GM18907 (cell line): ENCODE results near the gene DCAF5.
"Not testable (repeated sequence)": the region's sequence is repeated elsewhere in the genome, so short reads cannot be mapped to it uniquely, and the experiment has no call there.

Experiments used
- ATAC-seq: cut with Tn5 transposase; IDR thresholded peaks from one replicate; pipeline ENCODE4 v1.9.1; 2021; ENCODE audit warnings: mild to moderate bottlenecking, moderate library complexity; ENCODE audit not compliant: unreplicated experiment

DCAF5 gene

DNA sequence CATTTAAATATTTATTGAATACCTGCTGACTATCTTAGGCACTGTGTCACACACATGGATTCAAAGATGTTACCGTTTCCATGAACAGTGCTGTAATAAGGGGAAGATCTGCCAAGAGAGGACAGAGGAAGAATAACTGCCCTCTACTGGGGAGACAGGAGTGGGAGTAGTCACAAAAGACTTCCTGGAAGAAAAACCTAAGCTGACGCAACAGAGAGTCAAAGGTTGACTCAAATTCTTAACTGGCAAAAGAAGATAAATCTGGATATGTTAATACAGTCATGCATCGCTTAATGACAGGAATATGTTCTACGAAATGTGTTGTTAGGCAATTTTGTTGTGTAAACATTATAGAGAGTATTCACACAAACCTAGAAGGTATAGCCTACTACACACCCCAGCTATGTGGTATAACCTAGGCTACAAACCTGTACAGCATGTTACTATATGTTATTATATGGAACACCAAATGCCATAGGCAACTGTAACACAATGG, 51.5 kb downstream of the DCAF5 start:
- no peak for ATAC-seq

- no peak for ATAC-seq
Observed at GRCh38 chr14:69097974-69098373, 54.9 kb downstream of the DCAF5 start.

- ATAC-seq = no peak
Observed at GRCh38 chr14:69096781-69097475, 56.0 kb downstream of the DCAF5 start.

- no peak for ATAC-seq
Observed at GRCh38 chr14:69096246-69096645, 56.7 kb downstream of the DCAF5 start.

GRCh38 chr14:69094481-69094880, 58.4 kb downstream of the DCAF5 start:
- no peak for ATAC-seq

DNA sequence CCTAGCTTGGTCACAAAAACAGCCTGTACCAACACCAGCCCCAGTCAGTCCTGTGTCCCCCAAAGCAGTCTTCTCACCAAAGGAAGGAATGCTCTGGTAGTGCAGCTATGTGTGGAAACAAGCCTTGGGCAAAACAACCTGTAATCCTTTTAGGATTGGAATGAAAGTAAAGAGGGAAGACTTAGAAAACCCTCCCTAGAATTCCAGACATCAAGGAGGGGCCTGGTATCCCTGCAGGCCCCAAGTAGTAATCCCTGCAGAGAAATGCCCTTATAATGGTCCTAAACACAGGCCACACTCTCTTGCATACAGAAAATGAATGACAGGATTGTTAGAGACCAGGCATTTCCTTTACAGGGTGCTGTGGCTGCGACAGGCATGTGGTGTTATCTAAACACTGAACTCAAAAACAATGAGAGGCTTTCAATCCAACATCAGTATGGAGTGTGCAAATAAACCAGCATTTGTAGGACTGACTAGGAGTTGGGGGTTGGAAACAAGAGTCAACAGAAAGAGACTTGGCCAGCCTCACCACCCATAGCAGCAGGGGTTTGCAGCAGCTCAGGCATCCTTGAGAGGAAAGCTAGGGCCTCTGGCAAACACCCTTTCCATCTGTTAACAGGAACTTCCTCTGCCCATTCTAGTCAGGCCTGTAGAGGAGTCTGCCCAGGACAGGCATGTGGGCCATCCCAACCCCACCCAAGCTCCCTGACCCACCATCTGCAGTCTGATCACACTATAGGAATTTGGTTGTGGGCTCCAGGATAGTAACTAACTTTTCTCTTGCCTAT, 59.1 kb downstream of the DCAF5 start:
- no peak for ATAC-seq

- no peak for ATAC-seq
Observed at GRCh38 chr14:69092840-69093422, 60.0 kb downstream of the DCAF5 start.

GRCh38 chr14:69091695-69092094, 61.2 kb downstream of the DCAF5 start:
- no peak for ATAC-seq

DNA sequence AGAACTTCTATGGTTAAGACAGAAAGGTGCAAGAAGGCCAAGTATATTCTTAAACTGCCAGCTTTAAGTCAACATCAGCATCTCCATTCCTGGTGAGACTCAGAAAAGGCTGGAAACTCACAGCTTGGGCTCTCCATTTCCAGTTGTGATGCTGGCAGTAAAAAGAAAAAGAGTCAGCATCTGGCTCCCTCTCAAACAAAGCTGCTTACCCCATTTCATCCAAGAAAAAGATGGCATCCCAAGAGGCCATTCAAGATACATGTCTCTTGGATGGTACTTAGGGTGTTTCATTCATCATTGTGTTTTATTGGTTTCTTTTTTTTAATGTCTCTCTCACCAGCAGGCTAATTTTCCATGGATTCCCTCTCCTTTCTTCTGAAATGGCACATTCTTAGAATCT, 61.9 kb downstream of the DCAF5 start:
- no peak for ATAC-seq

DNA sequence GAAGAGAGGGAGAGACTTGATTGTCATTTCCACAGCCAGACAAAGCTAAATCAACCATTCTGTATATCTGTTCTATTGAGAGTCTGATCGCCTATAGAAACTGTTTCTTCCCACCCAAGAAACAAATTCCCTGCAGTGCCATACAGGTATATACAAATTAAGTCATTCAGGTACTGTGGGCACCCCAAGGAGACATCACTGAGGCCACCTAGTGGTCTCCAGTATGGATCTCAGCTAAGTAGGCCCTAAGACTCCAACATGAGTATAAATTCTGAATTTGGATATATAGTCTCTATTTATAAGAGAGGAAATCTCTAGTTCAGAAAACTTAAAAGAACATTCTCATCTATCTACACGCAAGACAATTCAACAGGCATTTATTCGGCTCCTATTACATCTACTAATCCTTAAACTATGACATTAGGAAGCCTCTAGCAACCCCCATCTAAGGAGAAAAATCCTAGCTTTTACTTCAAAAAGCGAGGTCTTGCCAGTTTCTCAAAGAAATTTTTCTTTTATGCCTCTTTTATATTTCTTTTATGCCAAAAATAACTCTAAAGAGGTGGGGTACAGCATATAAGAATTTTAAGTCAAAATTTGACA, 62.6 kb downstream of the DCAF5 start:
- no peak for ATAC-seq

DNA sequence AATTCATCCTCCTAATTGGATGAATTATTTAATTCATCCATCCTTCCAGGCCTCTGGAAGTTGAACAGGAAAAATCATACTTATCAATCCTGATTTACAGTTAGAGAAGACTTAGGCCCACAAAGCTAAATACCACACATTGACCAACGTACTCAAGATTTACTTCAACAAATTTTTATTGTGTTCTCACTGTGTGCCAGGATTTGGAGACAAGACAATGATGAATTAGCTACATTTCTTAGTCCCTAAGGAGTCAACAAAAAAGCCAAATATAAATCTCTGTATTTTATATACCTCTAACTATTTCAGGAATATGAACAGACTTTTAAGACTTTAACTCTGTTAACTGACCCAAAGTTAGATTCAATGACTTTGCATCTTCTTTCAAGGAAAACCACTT, 63.9 kb downstream of the DCAF5 start:
- no peak for ATAC-seq

DNA sequence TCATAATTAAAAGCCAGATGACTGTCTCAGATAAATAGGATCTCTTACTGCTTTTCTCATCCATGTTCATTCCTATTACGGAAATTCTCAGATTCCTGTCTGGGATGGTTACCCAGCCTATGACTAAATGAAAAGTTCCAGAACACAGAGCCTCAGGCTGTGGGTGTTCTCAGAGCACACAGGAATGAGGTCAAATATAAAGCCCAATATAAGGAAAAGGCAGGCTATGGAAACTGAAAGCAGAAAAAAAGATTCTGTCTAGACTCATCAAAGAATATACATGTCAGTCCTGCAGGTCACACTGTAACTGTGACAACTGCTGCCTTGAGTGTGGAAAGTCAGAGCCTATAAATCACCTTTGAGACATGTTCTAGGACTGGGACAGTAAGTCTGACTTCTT, 64.3 kb downstream of the DCAF5 start:
- ATAC-seq = no peak

- ATAC-seq = no peak
Observed at GRCh38 chr14:69087061-69087461, 65.9 kb downstream of the DCAF5 start.

GRCh38 chr14:69086537-69086936, 66.4 kb downstream of the DCAF5 start:
- no peak for ATAC-seq

DNA sequence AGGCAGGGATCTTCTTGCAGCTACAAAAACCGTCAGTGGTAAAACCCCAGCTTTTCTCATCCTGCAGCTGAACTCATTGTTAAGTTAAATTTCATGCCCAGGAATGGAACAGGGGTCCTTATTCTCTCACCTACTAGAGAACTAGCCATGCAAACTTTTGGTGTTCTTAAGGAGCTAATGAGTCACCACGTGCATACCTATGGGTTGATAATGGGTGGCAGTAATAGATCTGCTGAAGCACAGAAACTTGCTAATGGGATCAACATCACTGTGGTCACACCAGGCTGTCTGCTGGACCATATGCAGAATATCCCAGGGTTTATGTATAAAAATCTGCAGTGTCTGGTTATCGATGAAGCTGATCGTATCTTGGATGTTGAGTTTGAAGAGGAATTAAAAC, 68.9 kb downstream of the DCAF5 start:
- ATAC-seq = no peak

- ATAC-seq = no peak
Observed at GRCh38 chr14:69083181-69083580, 69.7 kb downstream of the DCAF5 start.

- no peak for ATAC-seq
Observed at GRCh38 chr14:69081271-69081670, 71.6 kb downstream of the DCAF5 start.

DNA sequence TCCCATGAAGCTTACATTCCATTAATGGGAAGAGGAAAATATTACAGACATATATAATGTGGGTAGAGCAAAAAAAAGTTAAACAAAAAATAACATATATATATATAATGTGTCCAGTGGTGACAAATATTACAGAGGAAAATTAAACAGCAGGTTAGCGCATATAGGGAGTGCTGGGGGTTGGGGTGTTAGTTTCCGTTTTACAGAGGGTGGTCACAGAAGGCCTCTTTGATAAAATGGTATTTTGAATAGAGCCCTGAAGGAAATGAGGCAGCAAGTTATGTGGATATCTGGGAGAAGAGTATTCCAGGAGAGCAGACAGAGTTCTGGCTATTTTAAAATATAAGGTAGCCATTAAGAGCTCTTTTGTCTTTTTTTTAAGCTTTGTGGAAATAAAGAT, 73.2 kb downstream of the DCAF5 start:
- no peak for ATAC-seq

DNA sequence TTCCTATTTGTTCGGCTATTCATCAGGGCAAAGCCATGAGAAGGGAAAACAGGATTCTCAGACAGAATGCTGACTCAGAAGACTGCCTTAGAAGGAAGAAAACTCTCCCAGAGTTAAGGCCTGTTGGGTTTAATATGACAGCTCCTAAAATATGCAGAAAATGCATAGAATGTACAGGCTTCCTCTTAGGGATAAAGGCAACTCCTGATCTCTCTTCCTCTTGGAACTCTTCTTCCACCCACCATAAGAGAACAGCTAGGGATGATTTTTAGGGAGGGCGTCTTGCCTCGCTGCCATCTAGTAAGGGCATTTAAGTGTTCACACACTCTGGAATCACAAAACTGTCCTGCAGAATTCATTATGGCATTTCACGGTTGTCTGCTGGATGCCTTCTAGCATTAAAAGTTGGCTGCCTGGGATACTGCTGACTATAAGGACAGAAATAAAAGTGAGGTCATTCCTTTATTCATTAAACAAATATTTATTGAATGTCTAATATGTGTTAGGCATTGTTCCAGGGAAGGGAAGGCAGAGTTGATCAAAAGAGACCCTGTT, 73.7 kb downstream of the DCAF5 start:
- no peak for ATAC-seq

DNA sequence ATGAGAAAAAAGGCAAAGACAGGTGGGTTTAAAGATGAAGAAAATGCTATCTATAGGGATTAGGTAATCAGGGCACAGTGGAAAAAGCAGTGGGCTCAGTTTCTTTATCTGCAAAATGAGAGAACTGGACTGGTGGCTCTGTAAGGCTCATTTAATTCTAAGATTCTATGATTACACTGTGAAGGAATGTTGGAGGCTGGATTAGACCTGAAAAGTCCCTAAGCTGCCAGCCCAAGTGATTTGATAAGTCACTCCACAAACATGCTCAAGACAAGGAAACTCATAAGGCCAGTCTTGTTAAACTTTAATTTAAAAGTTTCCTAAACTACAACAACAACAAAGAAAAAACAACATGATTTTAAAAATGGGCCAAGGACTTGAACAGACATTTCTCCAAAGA, 75.1 kb downstream of the DCAF5 start:
- ATAC-seq = no peak

DNA sequence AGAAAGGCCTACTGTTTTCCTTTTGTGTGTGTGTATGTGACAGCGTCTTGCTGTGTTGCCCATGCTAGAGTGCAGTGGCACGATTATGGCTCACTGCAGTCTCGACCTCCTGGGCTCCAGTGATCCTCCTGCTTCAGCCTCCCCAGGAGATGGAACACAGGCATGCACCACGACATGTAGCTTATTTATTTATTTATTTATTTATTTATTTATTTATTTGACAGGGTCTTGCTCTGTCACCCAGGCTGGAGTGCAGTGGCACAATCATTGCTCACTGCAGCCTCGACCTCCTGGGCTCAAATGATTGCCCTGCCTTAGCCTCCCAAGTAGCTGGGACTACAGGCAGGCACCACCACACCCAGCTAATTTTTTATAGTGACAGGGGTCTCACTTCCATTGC, 75.7 kb downstream of the DCAF5 start:
- not testable (repeated sequence) for ATAC-seq
